Measurements from ENCODE around the gene ADAM22.

The ADAM22 gene

GRCh38 chr7:88206254-88206653, 272.2 kb downstream of the ADAM22 start:
- DNase-seq (ENCODE audit: insufficient read length, low spot score): no peak
- FAIRE-seq: no peak

- no peak for FAIRE-seq
- no peak for DNase-seq (ENCODE audit: insufficient read length, low spot score)
Observed at GRCh38 chr7:88208521-88208920, 274.5 kb downstream of the ADAM22 start.

GRCh38 chr7:88212918-88213317, 278.9 kb downstream of the ADAM22 start:
- no peak for DNase-seq (ENCODE audit: insufficient read length, low spot score)
- no peak for FAIRE-seq

- DNase-seq (ENCODE audit: insufficient read length, low spot score): no peak
- peak; percentile 14 for FAIRE-seq
Observed at GRCh38 chr7:88214456-88214855, 280.4 kb downstream of the ADAM22 start.

- FAIRE-seq: no peak
Observed at GRCh38 chr7:88215295-88215694, 281.2 kb downstream of the ADAM22 start.

GRCh38 chr7:88216276-88216675, 282.2 kb downstream of the ADAM22 start:
- DNase-seq (ENCODE audit: insufficient read length, low spot score) (no peak), FAIRE-seq (no peak)

More at GRCh38 chr7:88215295-88215694, 281.2 kb downstream of the ADAM22 start:
- DNase-seq (ENCODE audit: insufficient read length, low spot score): no peak

- peak; percentile 54 for DNase-seq (ENCODE audit: insufficient read length, low spot score)
- FAIRE-seq: no peak
Observed at GRCh38 chr7:88217675-88218428, 283.8 kb downstream of the ADAM22 start.

- no peak for DNase-seq (ENCODE audit: insufficient read length, low spot score)
- FAIRE-seq: no peak
Observed at GRCh38 chr7:88218429-88218745, 284.3 kb downstream of the ADAM22 start.

- peak; percentile 21 for DNase-seq (ENCODE audit: insufficient read length, low spot score)
- FAIRE-seq: peak; percentile 91
Observed at GRCh38 chr7:88218836-88219605, 285.0 kb downstream of the ADAM22 start.

GRCh38 chr7:88219781-88220747, 286.0 kb downstream of the ADAM22 start, which contains the start of gene SRI:
TSS of gene SRI (minus strand) at chr7:88220038. CDS start at chr7:88220026, 12 bp downstream.
- peak; percentile 89 for FAIRE-seq
- peak; percentile 50 for DNase-seq (ENCODE audit: insufficient read length, low spot score)

- no peak for FAIRE-seq
- DNase-seq (ENCODE audit: insufficient read length, low spot score): no peak
Observed at GRCh38 chr7:88223265-88223664, 289.2 kb downstream of the ADAM22 start.

GRCh38 chr7:88224601-88225275, 290.7 kb downstream of the ADAM22 start:
- FAIRE-seq (no peak), DNase-seq (ENCODE audit: insufficient read length, low spot score) (no peak)

GRCh38 chr7:88226201-88226600, 292.1 kb downstream of the ADAM22 start:
- FAIRE-seq: no peak
- DNase-seq (ENCODE audit: insufficient read length, low spot score): no peak

- no peak for FAIRE-seq
- no peak for DNase-seq (ENCODE audit: insufficient read length, low spot score)
Observed at GRCh38 chr7:88226886-88227516, 292.9 kb downstream of the ADAM22 start.

- DNase-seq (ENCODE audit: insufficient read length, low spot score) (no peak), FAIRE-seq (peak; percentile 55)
Observed at GRCh38 chr7:88229302-88229995, 295.4 kb downstream of the ADAM22 start.

GRCh38 chr7:88230646-88231045, 296.6 kb downstream of the ADAM22 start:
- DNase-seq (ENCODE audit: insufficient read length, low spot score): no peak
- no peak for FAIRE-seq

GRCh38 chr7:88233828-88234227, 299.8 kb downstream of the ADAM22 start:
- DNase-seq (ENCODE audit: insufficient read length, low spot score) (no peak), FAIRE-seq (no peak)

- no peak for FAIRE-seq
- no peak for DNase-seq (ENCODE audit: insufficient read length, low spot score)
Observed at GRCh38 chr7:88239852-88240251, 305.8 kb downstream of the ADAM22 start.

GRCh38 chr7:88243345-88243909, 309.4 kb downstream of the ADAM22 start:
- DNase-seq (ENCODE audit: insufficient read length, low spot score): no peak
- FAIRE-seq: peak; percentile 64
